Measurements from ENCODE around the gene ZSCAN22.

ZSCAN22 gene

DNA sequence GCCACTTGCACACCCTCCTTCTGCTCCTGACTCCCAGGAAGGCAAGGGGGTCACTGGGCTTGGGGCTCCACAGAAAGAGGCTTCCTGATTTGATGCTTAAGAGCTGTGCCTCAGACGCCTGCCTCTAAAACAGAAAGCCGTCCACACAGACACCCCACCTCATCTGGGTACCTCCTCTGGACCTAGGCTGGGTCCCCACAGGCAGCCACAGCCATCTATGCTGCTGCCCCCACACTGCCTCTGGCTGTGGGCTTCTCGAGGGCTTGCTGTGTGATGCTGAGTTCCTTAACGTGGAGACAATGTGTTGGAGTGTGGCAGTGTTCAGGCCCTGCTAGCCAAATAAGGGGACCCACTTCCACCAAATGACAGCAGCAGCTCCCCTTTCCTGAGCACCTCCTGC lies 8.5 kb upstream of the ZSCAN22 start:
- TF ChIP-seq, protein P1, sequence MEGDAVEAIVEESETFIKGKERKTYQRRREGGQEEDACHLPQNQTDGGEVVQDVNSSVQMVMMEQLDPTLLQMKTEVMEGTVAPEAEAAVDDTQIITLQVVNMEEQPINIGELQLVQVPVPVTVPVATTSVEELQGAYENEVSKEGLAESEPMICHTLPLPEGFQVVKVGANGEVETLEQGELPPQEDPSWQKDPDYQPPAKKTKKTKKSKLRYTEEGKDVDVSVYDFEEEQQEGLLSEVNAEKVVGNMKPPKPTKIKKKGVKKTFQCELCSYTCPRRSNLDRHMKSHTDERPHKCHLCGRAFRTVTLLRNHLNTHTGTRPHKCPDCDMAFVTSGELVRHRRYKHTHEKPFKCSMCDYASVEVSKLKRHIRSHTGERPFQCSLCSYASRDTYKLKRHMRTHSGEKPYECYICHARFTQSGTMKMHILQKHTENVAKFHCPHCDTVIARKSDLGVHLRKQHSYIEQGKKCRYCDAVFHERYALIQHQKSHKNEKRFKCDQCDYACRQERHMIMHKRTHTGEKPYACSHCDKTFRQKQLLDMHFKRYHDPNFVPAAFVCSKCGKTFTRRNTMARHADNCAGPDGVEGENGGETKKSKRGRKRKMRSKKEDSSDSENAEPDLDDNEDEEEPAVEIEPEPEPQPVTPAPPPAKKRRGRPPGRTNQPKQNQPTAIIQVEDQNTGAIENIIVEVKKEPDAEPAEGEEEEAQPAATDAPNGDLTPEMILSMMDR (IDR thresholded peaks at IDR 0.05; ENCODE audit: low read depth, low read length) = no peak
- no peak for DNase-seq (ENCODE audit: extremely low read depth, low read depth)

DNA sequence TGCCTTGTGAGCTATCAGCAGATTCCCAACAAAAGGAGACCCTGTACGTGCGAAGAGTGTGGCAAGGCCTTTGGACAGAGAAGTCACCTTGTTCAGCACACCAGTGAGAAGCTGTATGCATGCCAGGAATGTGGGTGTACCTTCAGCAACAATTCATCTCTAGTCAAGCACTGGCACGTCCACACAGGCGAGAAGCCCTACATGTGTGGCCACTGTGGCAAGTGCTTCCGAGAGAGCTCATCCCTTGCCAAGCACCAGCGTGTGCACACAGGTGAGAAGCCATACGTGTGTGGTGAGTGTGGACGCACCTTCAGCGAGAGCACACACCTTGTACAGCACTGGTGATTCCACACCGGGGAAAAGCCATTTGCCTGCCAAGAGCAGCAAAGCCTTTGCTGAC lies 7.6 kb upstream of the ZSCAN22 start:
- TF ChIP-seq, protein P1 (IDR thresholded peaks at IDR 0.05; ENCODE audit: low read depth, low read length) = no peak
- no peak for DNase-seq (ENCODE audit: extremely low read depth, low read depth)

DNA sequence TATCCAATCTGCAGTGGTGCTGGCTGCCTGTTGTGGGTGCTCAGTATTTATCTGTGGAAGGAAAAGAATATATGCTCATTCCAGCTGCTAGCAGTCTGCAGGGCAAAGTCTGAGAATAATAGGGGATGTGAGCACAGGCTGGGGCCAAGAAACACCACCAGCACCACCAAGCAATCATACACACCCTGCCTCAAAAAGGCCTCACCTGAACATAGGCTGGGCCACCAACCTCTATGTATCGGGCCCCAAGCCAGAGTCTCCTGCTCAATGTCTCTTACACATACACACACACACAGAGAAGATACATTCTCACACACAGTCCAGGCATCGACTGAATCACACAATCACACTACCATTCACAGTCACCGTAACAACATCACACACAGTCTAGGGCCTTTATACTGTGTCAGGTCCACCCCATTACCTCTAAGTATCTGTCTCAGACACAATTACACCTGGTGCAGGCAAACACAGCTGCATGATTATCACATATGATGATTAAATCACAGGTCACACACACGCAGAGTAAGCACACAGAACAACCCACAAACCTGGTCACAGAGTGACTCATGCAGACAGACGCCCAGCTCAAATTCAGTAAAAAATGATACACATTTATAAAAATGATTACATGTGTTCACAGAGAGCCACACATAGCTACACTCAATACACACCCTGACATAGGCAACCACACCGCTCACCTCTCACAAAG lies 1.3 kb upstream of the ZSCAN22 start:
- no peak for DNase-seq (ENCODE audit: extremely low read depth, low read depth)
- TF ChIP-seq, protein P1 (IDR thresholded peaks at IDR 0.05; ENCODE audit: low read depth, low read length) = no peak

DNA sequence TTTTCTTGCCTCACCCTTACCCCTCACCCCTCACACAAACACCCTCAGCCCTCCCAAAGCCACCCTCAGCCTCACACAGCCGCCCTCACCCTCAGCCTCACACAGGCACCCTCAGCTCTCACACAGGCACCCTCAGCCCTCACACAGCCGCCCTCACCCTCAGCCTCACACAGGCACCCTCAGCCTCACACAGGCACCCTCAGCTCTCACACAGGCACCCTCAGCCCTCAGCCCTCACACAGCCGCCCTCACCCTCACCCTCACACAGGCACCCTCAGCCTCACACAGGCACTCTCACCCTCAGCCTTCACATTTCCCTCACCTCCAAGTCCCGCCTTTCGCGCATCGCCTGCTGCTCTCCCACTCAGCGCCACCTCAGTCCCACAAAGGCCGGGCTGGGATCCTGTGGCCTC lies 287 bp upstream of the ZSCAN22 start:
- TF ChIP-seq, protein P1 (IDR thresholded peaks at IDR 0.05; ENCODE audit: low read depth, low read length) = no peak
- no peak for DNase-seq (ENCODE audit: extremely low read depth, low read depth)

DNA sequence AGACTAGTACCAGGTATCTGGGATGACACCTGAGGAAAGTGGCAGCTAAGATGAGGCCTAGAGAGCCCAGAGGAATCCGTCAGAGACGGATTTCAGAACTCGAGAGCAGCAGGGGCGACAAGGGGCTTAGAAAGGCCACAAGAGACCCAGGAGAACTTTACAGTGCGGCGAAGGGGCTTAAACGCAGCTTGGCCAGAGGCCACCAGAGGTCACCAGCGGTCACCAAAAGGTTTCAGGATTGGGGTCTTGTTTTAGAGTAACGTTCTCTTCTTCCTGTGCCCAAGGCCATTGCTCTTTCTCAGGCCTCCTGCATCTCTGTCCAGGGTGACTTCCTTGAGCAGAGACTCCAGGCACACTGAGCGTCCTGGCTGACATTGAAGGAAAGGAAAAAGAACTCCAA lies 2.2 kb downstream of the ZSCAN22 start:
- TF ChIP-seq, protein P1 (IDR thresholded peaks at IDR 0.05; ENCODE audit: low read depth, low read length) = no peak
- DNase-seq (ENCODE audit: extremely low read depth, low read depth) = no peak

DNA sequence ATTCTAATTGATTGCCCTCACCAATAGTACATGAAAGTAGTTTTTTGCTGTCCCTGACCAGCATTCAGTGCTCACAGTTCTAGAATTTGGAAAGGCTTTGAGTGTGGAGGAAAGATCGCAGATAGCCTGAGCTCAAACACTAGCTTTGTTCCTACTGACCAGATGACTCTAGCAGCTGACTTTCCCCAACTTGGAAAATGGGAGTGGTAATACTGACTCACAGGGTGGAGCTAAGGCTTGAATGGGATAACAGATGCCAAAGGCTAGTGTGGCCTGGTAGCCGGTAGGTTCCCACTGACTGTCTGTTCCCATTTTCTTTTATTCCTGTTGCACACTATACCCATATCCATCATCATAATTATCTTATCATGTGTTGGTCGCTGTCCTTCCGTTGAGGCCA lies 3.7 kb downstream of the ZSCAN22 start:
- DNase-seq (ENCODE audit: extremely low read depth, low read depth) = no peak
- TF ChIP-seq, protein P1 (IDR thresholded peaks at IDR 0.05; ENCODE audit: low read depth, low read length) = no peak

DNA sequence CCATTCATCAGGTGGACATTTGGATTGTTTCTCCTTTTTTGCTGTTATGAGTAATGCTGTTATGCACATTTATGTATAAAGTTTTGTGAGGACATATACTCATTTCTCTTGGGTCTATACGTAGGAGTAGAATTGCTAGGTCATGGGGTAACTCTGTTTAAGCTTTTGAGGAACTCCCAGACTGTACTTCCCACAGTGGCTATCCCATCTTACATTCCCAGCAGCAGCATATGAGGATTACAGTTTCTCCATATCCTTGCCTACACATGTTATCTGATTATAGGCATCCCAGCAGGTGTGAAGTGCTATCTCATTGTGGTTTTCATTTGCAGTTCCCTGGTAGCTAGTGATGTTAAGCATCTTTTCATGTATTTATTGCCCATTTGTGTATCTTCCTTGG lies 5.9 kb downstream of the ZSCAN22 start:
- no peak for DNase-seq (ENCODE audit: extremely low read depth, low read depth)
- TF ChIP-seq, protein P1 (IDR thresholded peaks at IDR 0.05; ENCODE audit: low read depth, low read length) = no peak

Measured in AG09319 (cell line).